Measurements from ENCODE around the gene LRRC26.

LRRC26 gene

DNA sequence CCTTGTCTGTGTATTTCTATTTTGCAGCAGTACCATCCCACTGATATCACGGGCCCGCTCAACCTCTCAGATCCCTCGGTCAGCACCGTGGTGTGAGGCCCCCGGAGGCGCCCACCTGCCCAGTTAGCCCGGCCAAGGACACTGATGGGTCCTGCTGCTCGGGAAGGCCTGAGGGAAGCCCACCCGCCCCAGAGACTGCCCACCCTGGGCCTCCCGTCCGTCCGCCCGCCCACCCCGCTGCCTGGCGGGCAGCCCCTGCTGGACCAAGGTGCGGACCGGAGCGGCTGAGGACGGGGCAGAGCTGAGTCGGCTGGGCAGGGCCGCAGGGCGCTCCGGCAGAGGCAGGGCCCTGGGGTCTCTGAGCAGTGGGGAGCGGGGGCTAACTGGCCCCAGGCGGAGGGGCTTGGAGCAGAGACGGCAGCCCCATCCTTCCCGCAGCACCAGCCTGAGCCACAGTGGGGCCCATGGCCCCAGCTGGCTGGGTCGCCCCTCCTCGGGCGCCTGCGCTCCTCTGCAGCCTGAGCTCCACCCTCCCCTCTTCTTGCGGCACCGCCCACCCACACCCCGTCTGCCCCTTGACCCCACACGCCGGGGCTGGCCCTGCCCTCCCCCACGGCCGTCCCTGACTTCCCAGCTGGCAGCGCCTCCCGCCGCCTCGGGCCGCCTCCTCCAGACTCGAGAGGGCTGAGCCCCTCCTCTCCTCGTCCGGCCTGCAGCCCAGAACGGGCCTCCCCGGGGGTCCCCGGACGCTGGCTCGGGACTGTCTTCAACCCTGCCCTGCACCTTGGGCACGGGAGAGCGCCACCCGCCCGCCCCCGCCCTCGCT, 1.9 kb downstream of the LRRC26 start:
- no peak for DNase-seq (ENCODE audit: low spot score)

DNA sequence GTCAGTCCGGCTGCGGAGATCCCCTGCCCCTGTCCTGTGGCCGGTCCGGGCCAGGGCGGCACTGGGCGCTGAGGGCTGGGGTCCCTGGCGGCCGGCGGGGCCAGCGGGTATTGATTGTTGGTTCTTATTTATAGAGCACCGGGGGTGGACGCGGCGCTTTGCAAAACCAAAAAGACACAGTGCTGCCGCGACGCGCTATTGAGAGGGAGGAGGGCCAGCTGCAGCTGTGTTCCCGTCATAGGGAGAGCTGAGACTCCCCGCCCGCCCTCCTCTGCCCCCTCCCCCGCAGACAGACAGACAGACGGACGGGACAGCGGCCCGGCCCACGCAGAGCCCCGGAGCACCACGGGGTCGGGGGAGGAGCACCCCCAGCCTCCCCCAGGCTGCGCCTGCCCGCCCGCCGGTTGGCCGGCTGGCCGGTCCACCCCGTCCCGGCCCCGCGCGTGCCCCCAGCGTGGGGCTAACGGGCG, 2.5 kb downstream of the LRRC26 start:
- DNase-seq (ENCODE audit: low spot score) = no peak

GRCh38 chr9:137166380-137167229, 3.2 kb downstream of the LRRC26 start:
- DNase-seq (ENCODE audit: low spot score) = no peak

DNA sequence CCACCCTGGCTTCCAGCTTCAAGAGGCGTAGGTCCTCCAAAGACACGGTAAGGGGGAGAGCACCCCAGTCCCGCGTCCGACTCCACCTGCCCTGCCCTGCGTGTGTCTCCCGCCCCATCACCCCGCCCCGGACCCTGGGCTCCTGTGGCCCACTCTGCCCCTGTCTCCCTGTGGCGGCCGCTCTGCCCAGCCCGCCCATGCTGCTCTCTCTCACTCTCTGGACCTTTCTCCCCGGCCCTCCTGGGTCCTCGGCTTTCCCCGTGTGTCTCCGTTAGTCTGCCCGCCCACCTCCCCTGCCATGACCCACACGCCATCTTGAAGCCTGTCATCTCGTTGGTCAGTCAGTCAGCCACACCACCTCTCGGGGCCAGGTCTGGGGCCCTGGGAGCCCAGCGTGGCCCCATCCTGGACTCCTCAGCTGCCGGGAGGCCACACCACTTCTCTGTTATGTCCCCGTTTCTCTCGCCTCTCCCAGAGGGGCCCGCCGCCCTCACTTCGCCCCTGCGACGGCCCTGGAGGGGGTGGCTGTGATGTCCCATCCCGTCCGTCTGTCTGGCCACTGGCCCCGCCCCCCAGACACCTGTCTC, 4.5 kb downstream of the LRRC26 start:
- no peak for DNase-seq (ENCODE audit: low spot score)

DNA sequence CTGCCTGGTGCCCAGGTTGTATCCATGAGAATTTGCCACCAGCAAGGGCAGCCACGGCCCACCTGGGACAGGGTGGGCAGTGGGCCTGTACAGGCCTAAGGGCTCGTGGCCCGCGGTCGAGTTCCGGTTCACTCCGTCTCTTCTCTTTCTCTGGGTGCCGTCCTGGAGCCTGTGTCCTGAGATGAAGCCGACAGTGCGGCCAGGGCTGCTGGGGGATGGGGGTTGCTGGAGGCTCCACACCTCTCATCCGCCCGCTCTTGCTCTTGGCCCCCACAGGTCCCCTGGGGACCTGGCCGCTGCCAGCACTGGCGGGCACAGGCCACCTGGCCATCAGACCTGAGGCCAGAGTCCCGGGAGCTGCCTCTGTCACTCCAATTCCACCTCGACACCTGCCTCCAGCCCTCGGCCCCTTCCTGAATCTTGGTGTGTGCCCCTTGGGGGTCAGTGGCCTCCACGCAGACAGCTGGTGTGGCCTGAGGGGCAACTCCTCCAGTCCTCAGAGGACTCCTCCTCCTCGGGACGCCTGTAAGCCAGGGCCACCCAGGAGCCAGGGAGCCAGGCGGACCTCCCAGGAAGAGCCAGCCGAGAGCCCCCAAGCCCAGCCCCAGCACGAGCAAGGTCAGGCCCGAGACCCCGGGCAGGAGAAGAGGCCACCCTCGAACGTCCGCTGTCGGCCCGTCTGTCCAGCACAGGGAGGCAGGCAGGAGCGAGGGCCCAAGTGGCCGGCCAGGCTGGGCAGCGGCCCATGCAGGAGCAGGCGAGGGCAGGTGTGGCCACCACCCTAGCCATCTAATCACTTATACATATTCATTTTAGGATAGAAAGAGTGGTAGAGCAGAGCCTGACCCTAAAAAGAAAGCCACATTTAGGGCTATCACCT, 5.2 kb downstream of the LRRC26 start:
- no peak for DNase-seq (ENCODE audit: low spot score)

GRCh38 chr9:137163805-137164204, 6.0 kb downstream of the LRRC26 start:
- no peak for DNase-seq (ENCODE audit: low spot score)

GRCh38 chr9:137163365-137163715, 6.5 kb downstream of the LRRC26 start:
- DNase-seq (ENCODE audit: low spot score) = no peak

GRCh38 chr9:137162505-137163364, 7.1 kb downstream of the LRRC26 start:
- DNase-seq (ENCODE audit: low spot score) = no peak

DNA sequence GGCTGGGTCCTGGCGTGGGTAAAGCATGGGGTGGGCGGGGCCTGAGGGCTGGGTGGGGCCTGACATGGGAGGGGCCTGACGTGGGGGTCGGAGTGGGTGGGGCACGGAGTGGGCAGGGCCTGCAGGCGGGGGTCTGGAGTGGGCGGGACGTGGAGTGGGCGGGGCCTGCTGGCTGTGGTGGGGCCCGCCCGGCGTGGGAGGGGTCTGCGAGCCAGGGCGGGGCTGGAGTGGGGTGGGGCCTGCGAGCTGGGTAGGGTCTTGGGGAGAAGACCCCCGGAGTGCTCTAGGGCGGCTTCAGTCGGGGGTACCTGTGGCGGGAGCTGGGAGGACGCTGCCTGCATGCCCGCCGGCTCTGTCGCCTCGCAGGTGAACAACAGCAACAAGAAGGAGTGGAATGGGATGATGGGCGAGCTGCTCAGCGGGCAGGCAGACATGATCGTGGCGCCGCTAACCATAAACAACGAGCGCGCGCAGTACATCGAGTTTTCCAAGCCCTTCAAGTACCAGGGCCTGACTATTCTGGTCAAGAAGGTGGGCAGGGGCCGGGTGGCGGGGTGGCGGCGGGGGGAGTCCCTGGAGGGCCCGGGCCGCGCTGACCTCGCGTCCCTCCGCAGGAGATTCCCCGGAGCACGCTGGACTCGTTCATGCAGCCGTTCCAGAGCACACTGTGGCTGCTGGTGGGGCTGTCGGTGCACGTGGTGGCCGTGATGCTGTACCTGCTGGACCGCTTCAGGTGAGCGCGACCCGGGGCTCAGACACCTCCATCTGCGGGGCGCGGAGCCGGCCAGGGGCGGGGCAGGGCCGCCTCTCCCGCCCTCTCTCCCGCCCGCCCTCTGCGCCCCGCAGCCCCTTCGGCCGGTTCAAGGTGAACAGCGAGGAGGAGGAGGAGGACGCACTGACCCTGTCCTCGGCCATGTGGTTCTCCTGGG, 8.0 kb downstream of the LRRC26 start:
- no peak for DNase-seq (ENCODE audit: low spot score)

DNA sequence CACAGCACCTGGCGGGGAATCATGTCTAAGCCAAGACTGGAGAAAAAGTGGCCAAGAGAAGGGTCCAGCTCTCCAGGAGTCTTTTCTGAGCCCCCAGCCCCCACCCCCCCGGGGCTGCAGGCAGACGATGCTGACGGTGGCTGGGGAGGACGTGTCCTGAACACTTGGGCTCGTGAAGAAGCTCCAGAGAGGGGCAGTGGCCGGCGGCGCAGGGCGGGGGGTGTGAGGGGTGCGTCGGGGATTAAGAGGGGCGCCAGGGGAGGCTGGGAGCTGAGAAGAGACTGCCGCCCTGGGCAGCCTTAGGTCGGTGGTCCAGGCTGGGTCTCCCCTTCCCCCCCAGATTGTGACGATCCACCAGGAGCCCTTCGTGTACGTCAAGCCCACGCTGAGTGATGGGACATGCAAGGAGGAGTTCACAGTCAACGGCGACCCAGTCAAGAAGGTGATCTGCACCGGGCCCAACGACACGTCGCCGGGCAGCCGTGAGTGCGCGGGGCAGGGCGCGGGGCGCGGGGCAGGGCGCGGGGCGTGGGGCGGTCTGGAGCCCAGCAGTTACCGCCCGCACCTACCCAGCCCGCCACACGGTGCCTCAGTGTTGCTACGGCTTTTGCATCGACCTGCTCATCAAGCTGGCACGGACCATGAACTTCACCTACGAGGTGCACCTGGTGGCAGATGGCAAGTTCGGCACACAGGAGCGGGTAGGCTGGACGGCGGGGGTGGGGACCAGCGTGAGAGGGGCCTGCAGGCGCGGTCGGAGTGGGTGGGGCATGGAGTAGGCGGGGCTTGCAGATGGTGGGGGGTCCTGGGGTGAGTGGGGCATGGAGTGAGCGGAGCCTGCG, 8.9 kb downstream of the LRRC26 start:
- DNase-seq (ENCODE audit: low spot score) = no peak

GRCh38 chr9:137160054-137160425, 9.8 kb downstream of the LRRC26 start:
- DNase-seq (ENCODE audit: low spot score) = no peak

DNA sequence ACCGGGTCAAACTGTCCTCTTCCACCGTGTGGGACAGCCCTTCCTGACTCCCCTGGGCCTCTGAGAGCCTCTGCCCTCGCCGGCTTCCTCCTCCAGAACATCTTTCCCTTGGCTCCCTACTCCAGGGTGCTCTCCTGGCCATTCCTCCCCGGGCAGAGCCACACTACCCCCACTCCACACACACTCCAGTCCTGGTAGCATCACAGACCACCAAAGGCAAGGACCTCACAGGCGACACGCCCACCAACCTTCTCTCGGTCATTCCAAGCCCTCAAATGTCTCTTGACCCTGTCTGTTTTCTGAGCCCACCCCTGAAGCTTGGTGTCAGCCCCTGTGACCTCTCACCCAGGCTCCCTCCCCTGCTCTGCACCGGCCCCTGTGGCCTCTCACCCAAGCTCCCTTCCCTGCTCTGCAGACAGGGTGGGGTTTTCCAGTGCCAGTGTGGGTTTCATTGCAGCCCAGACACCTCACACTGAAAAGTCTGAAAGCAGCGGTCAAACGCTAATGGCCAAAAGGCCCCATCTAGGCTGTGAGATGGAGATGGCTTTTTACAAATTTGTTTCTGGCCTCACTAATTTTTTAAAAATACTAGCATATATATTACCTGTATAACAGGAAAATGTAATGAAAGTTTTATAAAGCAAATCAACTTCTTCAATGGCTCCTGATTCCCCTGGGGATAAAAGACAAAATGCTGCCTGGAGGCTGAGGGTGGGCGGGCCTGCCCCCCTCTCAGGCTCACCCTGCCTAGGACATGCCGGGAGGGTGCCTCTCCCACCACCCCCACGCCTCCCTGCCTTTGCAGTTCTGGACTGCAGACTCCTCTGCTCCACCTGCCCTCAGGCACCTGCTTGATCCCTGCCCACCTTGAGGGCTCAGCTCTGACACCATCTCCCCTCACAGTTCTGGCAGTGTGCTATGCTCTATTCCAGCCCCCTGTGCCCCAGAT, 10.5 kb downstream of the LRRC26 start:
- no peak for DNase-seq (ENCODE audit: low spot score)

GRCh38 chr9:137158625-137159024, 11.2 kb downstream of the LRRC26 start:
- no peak for DNase-seq (ENCODE audit: low spot score)

DNA sequence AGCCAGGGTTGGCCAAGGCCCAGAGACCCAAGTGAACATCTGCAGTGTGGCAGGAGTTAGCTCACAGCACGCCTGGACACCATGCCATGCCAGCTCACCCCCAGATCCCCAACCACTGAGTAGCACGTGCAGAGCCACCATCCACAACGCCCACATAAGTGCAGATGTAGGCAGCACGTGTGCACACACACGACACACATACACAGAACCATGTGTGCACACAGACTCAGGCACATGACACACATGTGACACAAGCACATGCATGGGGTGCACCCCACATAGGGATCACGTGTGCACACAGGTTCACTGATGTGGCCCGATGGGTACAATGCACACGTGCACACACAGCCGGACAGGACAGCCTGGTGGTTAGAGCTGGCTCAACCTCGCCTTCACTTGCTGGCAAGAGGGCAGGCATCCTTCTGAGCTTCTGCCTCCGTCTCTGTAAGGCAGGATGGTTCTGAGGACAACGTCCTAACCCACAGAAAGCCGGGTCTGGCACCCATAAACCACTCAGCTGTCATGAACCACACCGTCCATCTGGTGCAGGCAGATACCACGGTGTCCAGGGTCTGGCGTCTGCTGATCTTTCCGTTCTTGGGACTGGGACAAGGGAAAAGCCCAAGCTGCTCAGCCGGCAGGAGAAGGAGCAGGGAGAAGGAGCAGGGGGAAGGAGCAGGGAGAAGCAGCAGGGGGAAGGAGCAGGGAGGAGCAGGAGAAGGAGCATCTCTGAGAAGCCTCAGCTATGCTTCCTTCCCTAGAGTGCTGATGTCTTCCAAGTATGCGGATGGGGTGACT, 12.0 kb downstream of the LRRC26 start:
- DNase-seq (ENCODE audit: low spot score) = no peak

- no peak for DNase-seq (ENCODE audit: low spot score)
Observed at GRCh38 chr9:137156567-137157375, 13.1 kb downstream of the LRRC26 start.

DNA sequence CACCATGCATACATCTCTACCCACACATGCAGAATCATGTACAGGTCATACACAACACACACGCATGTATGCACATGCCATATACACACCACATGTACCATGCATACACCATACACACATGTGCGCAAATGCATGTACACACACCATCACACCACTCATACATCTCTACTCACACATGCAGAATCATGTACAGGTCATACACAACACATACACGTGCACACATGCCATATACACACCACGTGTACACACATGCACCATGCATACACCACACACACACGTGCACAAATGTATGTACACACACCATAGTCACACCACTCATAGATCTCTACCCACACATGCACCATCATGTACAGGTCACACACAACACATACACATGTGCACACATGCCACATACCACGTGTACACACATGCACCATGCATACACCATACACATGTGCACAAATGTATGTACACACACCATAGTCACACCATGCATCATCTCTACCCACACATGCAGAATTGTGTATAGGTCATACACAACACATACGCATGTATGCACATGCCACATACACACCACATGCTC, 16.9 kb downstream of the LRRC26 start:
- DNase-seq (ENCODE audit: low spot score) = no peak

Data from kidney capillary endothelial cell (primary cell).